Measurements from ENCODE around the gene ANKRD30BL. TPM values are rescaled to one million over a fixed set of nuclear protein-coding genes. Genes with fewer than 3 reads are reported as not detected.
"Not testable (repeated sequence)": the region's sequence is repeated elsewhere in the genome, so short reads cannot be mapped to it uniquely, and the experiment has no call there.

ANKRD30BL gene, protein sequence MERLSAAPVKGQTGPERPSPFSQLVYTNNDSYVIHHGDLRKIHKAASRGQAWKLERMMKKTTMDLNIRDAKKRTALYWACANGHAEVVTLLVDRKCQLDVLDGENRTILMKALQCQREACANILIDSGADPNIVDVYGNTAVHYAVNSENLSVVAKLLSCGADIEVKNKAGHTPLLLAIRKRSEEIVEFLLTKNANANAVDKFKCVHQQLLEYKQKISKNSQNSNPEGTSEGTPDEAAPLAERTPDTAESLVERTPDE
- total RNA-seq, result under 1 TPM in 1 of 2 donors, not detected in 1; 0.14 TPM
- long read RNA-seq, donor 1, result 0 reads
- long read RNA-seq, donor 2, partial matches to known transcripts, result 0 of 1 reads
- long read RNA-seq, donor 2, other reads (novel, unspliced or antisense), result 1 of 1 reads

DNA sequence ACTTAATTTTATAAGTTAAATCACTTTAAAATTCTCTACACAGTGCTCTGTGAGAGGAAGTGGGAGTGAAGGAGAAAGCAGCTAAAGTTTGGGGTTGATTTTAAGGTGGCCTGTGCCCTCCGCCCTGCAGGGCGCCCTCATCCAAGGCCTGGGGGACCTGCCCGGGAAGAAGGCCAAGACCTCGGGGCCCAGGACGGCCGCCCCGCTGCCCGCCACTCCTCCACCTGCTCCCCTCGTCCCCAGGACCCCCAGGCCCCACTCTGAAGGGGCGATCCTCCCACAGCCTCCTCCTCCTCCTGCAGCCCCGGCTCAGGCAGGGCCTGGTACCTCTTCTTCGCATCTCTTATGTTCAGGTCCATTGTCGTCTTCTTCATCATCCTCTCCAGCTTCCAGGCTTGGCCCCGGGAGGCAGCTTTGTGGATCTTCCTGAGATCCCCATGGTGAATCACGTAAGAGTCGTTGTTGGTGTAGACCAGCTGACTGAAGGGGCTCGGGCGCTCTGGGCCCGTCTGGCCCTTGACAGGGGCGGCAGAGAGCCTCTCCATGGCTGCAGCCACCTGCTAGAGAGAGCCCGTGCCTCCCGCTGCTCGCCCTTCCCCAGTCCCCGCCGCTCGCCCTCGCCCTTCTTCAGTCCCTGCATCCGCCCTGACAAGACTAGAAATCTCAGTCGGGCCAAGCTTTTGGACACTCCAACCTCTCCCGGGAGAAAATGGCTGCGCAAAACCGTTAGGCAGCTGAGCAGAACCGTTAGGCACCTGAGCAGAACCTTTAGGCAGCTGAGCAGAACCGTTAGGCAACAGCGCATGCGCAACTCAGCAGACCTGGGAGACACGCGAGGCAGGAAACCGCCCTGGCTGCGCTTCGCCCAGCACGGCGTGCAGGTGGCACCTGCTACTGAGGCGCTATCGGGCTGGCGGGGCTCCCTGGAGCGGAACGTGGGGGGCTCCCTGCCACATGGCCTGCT is at the start of gene ANKRD30BL:
Gene ANKRD30BL, minus strand, starts transcription at position 792 of the 964 bp plus-strand sequence. Its CDS starts 247 bp downstream, at position 545.
- DNase-seq (ENCODE audit: low spot score); intact Hi-C loops (cut with DNase I): not testable (repeated sequence)

DNA sequence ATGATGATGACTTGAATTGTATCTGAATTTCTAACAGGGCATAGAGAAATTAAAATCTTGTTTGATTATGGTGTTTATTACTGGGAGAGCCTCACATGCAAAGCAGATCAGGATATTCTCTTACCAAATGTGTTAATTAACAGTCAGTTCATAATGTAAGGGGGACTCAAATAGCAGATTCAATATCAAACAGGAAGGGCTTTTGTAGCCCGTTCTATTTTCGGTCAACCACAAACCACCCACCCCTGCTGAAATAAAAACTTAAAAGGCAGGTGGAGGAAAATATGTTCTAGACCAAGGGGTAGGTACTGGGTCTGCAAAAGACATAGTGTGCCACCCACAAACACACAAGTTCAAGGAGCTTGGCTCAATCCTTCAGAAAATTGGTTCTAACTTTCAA is 41.1 kb upstream of the ANKRD30BL start:
- intact Hi-C loops (cut with DNase I); DNase-seq (ENCODE audit: low spot score): not testable (repeated sequence)

DNA sequence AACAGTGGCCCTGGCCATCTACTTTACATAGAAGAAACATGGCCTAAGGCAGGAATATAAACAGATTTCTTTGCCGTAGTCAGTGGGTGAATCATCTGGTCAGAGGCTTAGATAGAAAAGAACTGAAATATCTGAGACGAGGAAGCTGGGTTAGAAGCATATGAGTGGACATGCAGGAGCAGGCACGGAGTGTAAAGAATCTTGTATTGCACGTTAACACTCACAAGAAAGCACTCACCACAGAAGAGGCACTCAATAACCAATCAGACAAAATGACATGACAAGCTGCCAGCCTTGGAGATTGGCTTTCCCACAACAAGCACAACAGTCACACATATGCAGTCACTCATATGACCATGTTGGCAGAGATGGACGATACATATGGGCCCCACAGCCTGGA is 31.1 kb upstream of the ANKRD30BL start:
- DNase-seq (ENCODE audit: low spot score); intact Hi-C loops (cut with DNase I): not testable (repeated sequence)

DNA sequence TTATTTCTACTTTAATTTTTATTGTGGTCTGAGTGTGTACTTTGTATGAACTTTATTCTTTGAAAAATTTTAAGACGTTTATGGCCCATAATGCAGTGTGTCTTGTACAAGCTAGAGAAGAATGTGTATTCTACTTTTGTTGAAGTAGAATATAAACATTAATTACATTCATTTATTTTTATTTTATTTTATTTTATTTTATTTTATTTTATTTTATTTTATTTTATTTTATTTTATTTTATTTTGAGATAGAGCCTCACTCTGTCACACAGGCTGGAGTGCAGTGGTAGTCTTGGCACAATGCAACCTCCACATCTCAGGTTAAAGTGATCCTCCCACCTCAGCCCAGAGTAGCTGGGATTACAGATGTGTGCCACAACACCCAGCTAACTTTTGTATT is 5.3 kb upstream of the ANKRD30BL start:
- intact Hi-C loops (cut with DNase I), result not testable (repeated sequence)

DNA sequence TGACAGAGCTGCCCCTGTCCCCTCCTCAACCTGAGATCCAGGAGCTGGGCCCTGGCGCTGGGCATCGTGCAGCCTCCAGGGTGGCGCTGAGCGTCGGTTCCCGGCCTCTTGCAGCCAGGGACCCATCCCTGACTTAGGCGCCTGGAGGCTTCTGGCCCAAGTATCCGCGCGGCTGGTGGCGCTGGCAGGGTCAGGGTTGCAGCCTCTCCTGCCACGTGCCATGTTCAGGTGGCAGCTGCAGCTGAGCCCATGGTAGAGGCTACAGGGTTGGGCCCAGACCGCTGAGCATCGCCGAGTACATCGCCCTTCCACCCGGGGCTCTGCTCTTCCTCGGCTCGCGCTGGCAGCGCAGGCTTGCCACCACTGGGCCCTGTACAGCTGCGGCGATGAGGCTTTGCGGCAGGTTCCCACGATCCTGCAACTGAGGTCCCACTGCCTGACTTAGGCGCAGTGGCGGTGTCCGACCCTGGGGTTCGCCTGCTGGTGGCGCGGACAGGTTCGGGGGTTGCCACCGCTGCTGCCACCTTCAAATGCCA is 441 bp upstream of the ANKRD30BL start:
- DNase-seq (ENCODE audit: low spot score); intact Hi-C loops (cut with DNase I): not testable (repeated sequence)

More for the DNA sequence above, 5.3 kb upstream of the ANKRD30BL start:
- DNase-seq (ENCODE audit: low spot score), result not testable (repeated sequence)

DNA sequence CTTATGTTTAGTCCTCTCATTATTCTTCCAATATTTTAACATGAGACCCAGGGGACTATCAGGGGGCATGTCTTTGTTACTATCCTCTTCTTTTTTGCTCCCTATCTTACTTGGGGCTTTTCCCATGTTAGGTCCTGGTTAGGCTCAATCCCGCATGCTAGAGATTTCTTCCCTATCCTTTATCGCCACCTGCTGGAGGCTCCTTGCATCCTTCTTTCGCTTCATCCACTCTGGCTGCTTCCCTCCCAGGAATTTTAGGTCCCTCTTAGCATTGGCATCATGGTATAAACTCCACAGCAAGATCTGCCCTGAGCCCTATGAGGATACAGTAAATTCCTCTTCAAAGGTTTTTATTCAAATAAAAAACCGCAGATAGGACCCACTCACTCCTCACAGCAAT is 15.0 kb downstream of the ANKRD30BL start:
- intact Hi-C loops (cut with DNase I), result not testable (repeated sequence)
- DNase-seq (ENCODE audit: low spot score), result peak; percentile 71

All from posterior vena cava (tissue), 2 donors.